ENCODE data around the gene UIMC1.

DNA sequence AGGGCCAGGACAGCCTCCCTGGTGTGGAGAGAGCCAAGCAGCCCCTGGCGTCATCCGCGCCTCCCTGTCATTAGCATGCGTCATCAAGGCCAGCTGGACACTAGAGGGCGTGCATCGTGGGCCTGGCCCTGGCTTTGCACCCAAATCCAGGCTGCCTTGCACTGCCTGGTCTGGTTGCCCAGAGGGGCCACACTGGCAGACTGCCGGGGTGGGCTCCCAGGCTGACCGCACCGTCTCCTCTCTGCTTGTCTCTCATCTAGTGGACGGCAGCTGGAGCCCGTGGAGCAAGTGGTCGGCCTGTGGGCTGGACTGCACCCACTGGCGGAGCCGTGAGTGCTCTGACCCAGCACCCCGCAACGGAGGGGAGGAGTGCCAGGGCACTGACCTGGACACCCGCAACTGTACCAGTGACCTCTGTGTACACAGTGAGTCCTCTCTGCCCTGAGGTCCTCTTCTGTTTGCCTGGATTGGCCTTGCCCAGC, 136.4 kb downstream of the UIMC1 start:
- no peak for TF ChIP-seq POLR2A (IDR thresholded peaks at IDR 0.05)
- TF ChIP-seq, protein P1, sequence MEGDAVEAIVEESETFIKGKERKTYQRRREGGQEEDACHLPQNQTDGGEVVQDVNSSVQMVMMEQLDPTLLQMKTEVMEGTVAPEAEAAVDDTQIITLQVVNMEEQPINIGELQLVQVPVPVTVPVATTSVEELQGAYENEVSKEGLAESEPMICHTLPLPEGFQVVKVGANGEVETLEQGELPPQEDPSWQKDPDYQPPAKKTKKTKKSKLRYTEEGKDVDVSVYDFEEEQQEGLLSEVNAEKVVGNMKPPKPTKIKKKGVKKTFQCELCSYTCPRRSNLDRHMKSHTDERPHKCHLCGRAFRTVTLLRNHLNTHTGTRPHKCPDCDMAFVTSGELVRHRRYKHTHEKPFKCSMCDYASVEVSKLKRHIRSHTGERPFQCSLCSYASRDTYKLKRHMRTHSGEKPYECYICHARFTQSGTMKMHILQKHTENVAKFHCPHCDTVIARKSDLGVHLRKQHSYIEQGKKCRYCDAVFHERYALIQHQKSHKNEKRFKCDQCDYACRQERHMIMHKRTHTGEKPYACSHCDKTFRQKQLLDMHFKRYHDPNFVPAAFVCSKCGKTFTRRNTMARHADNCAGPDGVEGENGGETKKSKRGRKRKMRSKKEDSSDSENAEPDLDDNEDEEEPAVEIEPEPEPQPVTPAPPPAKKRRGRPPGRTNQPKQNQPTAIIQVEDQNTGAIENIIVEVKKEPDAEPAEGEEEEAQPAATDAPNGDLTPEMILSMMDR (IDR thresholded peaks at IDR 0.05 in 4 of 5, conservative IDR thresholded peaks at IDR 0.05 in 1 of 5), result peak in 3 of 5 experiments; percentile 10 to 18 (median 12)

All from gastrocnemius medialis (tissue), 4 donors.